Suppressor macrophage (primary cell): Measurements from ENCODE around the gene LTB.
A peak's percentile ranks its signal among the peaks of the same experiment; 100 is the strongest.
"Not testable (repeated sequence)": the region's sequence is repeated elsewhere in the genome, so short reads cannot be mapped to it uniquely, and the experiment has no call there.

Source experiments
- DNase-seq, 4 experiments: peaks; one replicate each; pipeline ENCODE4 v3.0.0-alpha.2; 2020 to 2022

LTB gene

DNA sequence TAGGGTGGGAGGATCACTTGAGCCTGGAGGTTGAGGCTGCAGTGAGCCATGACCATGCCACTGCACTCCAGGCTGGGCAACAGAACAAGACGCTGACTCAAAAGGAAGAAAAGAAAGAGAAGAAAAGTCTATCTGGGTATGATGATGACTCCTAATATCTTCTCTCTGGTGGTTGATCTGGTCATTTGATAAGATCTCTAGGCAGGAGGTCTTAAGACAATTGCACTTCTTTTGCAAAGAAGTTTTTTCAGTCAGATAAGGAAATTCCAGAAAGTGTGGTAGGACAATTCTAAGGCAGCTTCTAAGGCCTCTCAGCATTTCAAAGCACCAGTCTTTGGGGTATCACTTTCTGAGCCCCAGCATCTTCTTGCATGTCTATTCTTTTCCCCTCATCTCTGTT is 25.1 kb upstream of the LTB start:
- no peak for DNase-seq

DNA sequence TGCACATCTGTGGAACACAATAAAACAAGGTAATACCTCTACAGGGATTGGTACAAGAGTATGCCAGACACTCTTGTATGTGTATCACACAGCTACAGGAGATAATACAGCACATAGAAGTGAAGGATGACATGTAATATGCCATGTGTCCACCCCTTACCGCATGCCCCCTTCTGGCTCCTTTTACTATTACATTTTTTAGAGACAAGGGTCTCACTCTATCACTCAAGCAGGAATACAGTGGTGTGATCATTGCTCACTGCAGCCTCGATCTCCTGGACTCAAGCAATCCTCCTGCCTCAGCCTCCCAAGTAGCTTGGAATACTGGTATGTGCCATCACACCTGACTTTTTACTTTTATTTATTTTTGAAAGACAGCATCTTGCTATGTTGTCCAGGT is 14.8 kb upstream of the LTB start:
- peak; percentile 49 to 81 (median 64) for DNase-seq

DNA sequence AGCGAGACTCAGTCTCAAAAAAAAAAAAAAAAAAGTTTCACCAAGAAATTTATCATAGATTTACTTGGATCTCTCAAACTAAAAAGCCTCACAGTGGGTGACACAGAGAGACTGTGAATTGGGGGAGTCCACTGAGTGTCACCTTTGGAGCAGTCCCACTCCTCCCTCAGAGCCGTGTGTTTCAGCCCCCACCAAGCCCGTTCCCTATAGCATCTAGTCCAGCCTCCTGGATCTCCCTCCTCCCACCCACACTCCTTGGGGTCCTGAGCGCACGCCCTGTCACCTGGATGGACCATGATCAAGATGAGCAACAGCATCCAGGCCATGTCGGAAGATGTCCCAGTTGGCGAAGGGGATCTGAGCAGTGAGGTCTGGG is 10.2 kb upstream of the LTB start:
- DNase-seq: no peak

DNA sequence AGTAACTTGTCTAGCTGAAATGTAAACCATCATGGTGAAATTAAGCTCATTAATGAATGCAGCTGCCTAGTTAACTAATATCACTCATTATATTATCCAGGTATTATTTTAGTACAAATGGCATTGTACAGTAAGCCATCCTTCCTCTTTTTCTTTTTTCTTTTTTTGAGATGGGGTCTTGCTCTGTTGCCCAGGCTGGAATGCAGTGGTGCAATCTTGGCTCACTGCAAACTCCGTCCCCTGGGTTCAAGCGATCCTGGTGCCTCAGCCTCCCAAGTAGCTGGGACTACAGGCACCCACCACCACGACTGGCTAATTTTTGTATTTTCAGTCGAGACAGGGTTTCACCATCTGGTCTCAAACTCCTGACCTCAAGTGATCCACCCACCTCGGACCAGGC is 8.5 kb upstream of the LTB start:
- DNase-seq: not testable (repeated sequence)

DNA sequence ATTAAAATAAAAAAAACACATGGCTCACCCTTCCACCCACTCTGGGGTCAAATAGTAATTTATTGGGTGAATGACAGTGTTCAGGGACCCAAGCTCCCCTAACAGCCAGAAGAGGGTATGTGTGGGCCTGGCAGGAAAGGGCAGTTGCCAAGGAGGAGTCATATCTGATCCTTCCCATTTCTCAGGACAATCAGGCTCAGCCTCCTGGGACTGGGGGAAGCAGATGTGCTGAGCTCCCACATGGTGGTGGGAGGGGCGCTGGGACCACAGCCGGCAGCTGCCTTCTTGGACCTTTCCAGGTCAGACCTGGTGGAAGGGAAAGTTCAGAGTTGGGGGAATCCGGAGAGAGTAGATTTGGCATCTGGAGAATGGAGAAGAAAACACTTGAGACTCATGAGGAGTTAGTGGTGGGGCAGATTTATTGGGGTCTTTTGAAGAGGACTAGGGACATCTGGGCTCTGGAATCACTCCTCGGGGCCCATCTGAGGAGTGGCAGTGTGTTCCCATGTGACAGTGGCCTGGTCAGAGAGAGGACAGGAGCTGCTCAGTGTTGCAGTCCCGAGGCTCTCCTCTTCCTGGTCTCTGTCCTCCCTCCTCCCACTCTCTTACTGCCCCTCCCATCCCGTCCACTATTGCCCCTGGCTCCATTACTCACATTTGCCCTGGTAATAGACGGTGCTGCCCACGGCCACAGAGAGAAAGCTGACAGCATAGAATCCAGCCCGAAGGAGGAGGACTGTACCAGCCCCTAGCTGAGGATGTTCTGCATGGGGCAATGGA is 6.8 kb upstream of the LTB start:
- peak; percentile 57 to 83 (median 77) for DNase-seq

DNA sequence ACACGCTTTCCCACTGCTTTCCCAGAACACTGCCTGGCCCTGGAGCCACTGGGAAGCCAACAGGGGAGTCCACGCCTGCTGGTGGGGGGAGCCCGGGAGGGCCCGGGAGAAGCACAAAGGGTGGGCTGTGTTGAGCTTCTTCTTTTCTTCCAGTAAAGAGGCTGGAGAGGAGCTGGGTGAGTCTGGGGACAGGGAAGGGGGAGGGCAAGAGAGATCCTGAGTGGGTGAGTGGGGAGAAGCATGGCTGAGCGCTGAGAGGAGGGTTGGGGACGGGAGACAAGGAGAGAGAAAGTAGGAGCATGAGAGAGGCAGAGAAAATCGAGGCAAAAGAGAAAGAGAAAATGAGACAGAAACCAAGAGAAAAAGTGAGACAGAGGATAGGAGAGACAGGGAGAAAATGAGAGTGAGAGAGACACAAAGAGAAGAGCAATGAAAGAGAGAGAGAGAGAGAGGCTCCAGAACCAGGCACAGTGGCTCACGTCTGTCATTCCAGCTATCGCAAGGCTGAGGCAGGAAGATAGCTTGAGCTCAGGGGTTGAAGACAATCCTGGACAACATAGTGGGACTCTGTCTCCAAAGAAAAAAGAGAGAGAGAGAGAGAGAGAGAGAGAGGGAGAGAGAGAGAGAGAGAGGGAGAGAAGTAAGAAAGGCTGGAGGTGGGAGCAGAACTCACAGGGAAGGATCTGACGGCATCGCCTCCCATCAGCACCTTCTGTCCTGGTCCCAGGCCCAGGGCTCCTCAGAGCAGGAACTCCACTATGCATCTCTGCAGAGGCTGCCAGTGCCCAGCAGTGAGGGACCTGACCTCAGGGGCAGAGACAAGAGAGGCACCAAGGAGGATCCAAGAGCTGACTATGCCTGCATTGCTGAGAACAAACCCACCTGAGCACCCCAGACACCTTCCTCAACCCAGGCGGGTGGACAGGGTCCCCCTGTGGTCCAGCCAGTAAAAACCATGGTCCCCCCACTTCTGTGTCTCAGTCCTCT is 5.9 kb upstream of the LTB start:
- DNase-seq: peak in 3 of 4 experiments; percentile 17 to 47 (median 46)

DNA sequence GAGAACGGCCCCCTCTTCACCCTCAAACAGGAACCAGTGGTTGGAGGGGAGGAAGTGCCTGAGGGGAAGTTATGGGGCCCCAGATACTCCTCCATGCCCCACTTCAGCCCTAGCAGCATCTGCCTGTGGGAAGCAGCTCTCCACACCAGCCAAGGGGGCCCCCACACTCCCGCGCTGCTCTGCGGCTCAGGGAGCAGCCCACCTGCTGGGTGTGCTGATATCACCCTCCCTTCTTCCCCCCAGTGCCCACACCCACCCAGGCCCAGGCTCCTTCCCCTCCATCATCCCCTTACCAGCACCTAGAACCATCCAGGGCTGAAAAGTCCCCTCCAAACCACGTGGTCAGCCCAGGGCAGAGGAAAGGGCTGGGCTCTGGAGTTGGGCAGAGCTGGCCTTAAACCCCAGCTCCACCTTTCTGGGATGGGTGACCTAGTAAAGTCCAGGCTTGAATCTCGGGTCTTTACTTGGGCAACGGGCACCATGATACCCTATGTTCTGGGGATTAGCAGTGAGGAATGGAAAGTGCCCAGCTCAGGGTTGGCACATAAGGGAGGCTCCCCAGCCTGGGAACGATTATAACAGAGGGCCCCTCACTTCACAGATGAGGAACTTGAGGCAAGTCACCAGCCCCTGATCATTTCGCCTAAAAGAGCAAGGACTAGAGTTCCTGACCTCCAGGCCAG is 4.5 kb upstream of the LTB start:
- DNase-seq: peak; percentile 63 to 86 (median 82)

DNA sequence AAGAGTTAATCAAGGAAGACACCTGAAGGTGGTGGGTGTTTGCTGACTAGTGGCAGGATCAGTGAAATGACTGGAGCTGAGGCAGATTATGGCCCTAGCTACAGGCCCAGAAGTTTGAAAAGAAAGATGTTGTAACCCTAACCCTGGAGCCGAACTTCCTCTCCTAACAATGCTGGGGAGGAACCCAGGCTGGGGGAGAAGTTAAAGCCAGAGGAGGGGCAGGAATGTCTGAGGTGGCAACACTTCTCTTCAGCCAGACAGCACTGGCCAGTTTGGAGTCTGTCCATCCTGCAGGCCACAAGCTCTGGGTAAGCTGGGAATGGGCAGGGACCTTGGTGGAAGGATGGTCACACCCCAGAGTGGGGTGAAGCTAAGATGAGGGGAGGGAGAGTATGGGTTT is 3.8 kb upstream of the LTB start, which contains the start of gene LST1:
TSS of gene LST1 (plus strand) at position 270 of the 400 bp plus-strand sequence. CDS start 1,023 bp downstream, outside the sequence.
- peak; percentile 81 to 89 (median 85) for DNase-seq

DNA sequence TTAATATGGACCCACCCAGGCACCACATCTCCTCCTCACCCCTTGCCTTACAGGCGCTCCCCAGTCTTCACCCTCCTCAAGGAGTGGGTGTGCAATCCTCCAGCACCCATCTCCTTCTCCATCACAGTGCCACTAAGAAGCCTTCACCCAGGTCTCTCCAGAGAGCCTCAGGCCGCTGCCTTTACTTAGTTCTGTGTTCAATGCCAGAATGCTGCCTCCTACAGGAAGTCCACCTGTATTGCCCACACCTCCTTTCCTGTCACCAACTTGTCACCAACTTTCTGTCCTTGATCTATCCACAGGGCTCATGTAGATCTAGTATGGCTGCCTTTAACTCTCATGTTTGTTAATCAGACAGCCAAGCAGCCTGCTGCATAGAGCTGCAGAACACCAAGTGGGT is 3.3 kb upstream of the LTB start:
- DNase-seq: peak in 2 of 4 experiments; percentile 20 to 29

DNA sequence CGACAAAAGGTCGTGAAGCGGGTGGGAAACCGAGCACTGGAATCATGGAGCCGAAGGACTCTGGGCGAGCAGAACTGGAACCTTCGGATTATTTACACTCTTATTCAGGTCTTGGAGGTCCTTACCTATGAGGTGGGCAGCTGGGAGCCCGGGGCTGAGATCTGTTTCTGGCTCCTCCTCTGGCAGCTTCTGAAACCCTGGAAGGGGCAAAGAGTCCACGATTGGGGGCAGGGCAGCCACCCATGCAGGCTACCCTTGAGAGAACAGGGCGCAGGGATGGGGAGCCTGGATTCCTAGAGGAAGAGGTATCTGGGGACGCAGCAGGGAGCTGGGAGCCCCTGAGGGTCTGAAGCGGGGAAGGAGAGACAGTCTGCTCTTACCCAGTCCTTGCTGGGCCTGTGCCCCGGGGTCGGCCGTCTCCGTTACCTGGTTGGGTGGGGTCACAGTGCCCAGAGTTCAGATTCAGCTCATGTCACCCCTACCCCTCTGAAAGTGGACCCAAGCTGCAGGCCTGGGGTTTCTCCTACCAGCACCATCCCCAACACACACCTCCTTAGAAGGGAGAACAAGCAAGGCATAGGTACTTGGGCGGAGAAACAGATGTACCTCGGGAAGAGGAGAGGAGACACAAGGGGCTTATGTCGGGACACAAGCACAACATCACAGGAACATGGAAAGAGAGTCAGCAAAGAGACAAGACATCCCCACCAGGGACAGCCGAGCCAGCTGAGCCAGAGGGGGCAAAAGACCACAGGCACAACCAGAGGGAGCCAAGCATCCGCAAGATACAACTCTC is 592 bp downstream of the LTB start:
- peak in 1 of 4 experiments; percentile 38 for DNase-seq

DNA sequence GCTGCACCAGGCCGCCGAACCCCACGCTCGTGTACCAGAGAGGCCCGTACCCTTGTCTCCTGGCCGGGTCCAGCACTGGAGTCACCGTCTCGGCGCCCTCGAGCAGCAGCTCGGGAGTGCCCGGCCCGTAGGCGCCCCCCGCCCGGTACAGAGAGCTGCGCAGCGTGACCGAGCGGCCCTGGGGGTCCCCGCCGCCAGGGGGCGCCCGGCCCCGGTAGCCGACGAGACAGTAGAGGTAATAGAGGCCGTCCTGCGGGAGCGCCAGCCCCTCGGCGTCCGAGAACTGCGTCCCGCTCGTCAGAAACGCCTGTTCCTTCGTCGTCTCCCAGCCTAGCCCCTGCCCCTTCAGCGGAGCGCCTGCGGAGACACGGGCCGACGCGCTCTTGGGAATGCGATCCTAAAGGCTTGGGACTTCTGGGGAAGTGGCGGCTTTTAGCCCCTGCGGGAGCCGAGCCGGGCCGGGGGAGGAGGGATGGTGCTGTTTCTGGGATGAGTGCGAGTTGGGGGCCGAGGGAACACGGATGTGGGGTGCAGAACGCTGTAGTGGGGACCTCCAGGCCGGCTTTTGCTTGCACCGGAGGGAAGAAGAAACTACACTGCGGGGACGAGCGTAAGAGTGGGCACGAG is 1.3 kb downstream of the LTB start:
- peak; percentile 84 to 95 (median 91) for DNase-seq

DNA sequence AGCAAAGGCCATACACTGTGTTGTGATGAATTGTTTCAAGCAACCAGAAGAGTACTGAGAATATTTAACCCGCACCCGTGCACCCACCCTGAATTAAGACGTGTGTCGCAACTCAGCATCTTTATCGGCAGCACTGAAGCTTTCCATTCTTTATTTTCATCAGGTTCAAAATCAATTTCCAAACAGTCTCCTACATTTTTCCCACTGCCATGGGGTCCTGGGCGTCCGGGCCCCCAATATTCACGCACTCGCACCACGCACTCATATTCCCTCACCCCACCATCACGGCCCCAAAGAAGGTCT is 1.8 kb downstream of the LTB start:
- no peak for DNase-seq

DNA sequence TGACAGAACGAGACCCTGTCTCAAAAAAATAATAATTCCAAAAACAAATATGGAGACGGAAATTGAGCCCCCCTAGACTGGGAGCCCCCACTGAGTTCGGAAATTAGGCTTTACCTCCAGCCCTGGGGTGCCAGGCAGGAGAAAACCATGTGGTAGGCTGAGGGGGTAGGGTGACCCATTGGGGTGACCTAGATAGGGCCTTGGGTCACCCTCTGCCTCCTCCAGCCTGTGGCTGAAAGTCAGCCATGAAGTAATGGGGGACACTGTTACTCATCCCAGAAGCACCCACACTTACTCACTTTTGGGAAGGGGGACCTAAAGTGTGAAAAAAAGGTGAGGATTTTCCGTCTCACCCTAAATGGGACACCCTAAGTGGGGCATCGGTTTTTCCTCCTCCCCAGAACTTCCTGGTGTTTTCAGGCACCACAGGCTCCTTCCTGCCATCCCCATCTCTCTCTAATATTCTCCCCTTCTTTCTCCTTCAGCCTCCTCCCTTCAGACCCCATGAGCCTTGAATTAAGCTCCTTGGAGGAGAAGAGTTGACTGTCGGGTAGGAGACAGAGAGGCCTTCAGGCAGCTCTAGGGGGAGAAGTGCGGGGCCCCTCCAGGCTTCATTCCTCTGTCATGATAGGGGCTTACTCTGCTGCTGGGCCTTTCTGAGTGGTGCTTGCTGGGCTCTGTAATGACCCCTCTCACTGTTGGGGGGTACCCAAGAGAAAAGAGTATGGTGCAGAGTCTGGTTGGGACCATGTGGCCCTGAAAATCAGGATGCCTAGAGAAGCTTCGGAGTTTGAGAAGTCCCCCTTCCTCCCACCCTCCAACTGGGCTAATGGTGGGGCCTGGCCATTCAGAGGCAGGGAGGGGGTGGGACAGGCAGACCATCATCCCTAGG is 2.4 kb downstream of the LTB start:
- no peak for DNase-seq

DNA sequence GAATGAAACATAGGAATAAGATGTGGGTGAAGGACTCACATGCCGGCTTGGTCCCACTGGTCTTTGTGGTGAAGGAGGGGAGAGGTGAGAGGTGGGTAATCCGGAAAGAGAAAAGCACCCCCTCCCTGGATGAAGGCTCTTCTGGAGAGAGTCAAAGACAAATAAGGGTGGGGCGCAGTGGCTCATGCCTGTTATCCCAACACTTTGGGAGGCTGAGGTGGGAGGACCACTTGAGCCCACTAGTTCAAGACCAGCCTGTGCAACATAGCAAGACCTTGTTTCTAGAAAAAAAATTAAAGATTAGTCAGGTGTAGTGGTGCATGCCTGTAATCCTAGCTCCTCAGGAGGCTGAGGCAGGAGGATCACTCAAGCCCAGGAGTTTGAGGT is 3.1 kb downstream of the LTB start:
- no peak for DNase-seq

DNA sequence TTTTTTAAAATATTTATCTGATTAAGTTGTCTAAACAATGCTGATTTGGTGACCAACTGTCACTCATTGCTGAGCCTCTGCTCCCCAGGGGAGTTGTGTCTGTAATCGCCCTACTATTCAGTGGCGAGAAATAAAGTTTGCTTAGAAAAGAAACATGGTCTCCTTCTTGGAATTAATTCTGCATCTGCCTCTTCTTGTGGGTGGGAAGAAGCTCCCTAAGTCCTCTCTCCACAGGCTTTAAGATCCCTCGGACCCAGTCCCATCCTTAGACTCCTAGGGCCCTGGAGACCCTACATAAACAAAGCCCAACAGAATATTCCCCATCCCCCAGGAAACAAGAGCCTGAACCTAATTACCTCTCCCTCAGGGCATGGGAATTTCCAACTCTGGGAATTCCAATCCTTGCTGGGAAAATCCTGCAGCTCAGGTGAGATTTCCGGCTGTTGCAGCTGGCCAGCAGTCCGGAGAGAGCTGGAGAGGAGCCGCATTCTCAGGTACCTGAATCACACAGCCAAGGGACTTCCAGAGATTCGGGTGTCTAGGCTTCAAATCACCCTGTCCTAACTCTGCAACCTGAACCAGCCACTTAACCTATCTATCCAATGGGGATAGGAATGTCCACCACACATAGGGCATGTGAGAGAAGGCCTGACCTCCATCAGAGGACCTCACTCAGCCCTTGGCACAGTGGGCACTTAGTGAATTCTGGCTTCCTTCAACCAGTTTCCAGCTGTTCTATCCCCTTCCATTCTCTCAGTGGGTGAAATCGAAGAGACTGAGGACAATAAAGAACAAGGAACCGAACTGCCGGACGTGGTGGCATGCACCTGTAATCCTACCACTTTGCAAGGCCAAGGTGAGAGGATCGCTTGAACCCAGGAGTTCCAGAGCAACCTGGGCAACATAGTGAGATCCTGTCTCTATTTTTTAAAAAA is 3.8 kb downstream of the LTB start:
- DNase-seq: no peak

DNA sequence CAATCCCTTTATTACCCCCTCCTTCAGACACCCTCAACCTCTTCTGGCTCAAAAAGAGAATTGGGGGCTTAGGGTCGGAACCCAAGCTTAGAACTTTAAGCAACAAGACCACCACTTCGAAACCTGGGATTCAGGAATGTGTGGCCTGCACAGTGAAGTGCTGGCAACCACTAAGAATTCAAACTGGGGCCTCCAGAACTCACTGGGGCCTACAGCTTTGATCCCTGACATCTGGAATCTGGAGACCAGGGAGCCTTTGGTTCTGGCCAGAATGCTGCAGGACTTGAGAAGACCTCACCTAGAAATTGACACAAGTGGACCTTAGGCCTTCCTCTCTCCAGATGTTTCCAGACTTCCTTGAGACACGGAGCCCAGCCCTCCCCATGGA is 4.7 kb downstream of the LTB start:
- no peak for DNase-seq

DNA sequence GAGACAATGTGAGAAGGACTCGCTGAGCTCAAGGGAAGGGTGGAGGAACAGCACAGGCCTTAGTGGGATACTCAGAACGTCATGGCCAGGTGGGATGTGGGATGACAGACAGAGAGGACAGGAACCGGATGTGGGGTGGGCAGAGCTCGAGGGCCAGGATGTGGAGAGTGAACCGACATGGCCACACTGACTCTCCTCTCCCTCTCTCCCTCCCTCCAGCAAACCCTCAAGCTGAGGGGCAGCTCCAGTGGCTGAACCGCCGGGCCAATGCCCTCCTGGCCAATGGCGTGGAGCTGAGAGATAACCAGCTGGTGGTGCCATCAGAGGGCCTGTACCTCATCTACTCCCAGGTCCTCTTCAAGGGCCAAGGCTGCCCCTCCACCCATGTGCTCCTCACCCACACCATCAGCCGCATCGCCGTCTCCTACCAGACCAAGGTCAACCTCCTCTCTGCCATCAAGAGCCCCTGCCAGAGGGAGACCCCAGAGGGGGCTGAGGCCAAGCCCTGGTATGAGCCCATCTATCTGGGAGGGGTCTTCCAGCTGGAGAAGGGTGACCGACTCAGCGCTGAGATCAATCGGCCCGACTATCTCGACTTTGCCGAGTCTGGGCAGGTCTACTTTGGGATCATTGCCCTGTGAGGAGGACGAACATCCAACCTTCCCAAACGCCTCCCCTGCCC is 5.2 kb downstream of the LTB start:
- no peak for DNase-seq

DNA sequence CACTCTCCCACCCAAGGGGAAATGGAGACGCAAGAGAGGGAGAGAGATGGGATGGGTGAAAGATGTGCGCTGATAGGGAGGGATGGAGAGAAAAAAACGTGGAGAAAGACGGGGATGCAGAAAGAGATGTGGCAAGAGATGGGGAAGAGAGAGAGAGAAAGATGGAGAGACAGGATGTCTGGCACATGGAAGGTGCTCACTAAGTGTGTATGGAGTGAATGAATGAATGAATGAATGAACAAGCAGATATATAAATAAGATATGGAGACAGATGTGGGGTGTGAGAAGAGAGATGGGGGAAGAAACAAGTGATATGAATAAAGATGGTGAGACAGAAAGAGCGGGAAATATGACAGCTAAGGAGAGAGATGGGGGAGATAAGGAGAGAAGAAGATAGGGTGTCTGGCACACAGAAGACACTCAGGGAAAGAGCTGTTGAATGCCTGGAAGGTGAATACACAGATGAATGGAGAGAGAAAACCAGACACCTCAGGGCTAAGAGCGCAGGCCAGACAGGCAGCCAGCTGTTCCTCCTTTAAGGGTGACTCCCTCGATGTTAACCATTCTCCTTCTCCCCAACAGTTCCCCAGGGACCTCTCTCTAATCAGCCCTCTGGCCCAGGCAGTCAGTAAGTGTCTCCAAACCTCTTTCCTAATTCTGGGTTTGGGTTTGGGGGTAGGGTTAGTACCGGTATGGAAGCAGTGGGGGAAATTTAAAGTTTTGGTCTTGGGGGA is 6.1 kb downstream of the LTB start:
- DNase-seq: no peak
